NCI-H446 (cell line): ENCODE measurements around the gene LMTK3.

ENCODE experiments used
- DNase-seq, 2 experiments: peaks; one replicate each; lab custom pipeline; 2025; lab: John Stamatoyannopoulos, UW

Gene LMTK3

DNA sequence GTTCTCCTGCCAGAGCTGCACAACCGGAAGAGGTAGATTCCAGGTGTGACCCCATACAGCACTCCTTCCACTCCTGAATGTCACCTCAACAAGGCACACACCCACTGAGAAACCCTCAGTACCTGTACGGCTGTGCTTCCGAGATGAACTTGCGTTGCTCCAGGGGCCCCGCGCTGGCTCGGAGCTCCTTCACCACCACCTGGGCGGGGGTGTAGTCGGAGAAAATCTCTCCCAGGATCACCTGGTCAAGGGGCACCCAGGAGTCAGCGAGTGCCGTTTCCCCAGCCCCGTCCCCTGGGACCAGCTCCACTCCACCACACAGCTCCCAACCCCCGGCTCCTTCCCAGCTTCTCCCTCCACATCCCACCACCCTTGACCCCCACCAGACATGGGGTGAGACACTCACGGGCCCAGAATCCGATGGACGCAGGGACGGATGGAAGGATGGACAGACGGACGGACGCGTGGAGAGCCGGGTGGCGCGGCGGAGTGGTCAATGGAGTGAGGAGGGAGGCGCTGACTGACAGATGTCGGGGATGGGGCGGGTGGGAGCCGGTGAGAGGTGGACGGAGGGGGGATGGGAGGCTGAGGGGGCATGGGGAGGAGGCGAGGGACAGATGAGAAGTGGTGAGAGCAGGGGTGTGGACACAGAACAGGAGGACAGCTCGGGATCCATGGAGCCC lies 2.8 kb downstream of the LMTK3 start:
- no peak for DNase-seq

DNA sequence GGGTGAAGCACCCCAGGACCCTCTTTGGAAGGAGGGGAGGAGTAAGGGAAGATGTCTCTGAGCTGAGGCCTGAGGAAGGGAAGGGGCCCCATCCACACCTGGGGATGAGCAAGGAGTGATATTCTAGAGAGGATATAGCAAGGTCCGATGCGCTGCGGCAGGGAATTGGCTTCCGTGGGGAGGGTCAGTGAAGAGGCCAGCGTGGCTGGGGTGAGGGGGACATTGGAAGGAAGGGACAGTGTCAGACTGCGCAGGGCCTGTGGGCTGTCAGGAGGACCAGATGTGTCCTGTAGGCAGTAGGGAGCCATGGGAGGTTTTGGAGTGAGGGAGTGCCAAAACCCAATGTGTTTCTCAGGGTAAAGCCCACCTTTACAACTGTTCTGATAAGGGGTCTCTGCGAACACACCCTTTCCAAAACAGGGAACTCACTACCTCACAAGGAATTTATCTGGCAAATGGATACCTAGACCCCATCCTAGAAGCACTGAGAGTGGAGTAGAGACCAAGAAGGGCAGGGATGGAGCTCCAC lies 3.7 kb downstream of the LMTK3 start:
- DNase-seq = no peak

DNA sequence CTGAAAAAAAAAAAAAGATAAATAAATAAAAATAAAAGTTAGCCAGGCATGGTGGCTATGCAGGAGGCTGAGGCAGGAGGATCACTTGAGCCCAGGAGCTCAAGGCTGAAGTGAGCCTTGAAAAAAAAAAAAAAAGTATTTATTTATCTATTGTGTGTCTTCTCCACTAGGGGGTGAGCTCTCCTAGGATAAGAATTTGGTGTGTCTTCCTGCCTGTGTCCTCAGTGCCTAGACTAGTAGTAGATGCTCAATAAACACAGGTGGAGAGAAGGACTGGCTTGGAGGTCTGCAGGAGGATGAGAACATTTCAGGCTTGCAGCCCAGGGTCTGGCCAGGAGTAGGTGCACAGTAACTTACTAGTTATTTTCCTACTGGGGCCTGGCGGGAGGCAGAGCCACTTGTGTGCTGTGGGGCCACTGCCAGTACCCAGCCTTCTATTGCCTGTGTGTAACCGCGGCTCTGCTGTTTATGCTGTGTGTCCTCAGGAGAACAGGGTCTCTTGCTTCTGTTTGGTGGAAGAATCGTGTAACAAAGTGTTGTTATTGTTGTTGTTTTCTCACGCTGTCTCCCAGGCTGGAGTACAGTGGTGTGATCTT lies 5.4 kb downstream of the LMTK3 start:
- DNase-seq = peak in 1 of 2 experiments; percentile 64

DNA sequence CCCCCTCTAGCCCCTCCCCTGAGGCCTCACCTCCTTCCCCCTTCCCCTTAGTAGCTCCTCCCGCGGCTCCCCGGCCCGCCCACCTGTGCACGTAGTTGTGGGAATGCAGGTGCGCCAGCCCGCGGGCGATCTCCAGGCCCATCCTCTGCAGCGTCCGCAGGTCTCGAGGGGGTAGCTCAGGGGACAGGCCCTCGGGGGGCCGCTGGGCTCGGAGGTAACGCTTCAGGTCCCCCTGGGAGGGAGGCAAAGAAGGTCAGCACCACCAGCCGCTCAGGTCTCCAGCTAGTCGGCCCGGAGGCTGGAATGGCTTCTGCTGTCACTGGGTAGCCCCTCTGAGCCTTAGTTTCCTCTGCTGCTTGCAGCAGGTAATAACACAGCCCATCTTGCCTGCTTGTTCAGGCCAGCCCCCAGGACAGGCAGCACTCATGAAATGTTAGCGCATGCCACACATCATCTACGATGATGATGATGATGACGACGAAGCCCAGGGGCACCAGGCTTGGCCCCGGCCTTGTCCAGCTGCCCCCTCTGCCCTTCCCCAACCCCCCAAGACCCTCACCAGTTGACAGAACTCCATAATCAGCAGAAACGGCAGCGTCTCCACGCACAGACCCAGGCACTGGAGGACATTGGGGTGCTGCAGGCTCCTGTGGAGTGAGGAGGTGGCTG lies 9.2 kb downstream of the LMTK3 start:
- DNase-seq = no peak

GRCh38 chr19:48501494-48502349 lies 9.9 kb downstream of the LMTK3 start:
- DNase-seq = no peak

DNA sequence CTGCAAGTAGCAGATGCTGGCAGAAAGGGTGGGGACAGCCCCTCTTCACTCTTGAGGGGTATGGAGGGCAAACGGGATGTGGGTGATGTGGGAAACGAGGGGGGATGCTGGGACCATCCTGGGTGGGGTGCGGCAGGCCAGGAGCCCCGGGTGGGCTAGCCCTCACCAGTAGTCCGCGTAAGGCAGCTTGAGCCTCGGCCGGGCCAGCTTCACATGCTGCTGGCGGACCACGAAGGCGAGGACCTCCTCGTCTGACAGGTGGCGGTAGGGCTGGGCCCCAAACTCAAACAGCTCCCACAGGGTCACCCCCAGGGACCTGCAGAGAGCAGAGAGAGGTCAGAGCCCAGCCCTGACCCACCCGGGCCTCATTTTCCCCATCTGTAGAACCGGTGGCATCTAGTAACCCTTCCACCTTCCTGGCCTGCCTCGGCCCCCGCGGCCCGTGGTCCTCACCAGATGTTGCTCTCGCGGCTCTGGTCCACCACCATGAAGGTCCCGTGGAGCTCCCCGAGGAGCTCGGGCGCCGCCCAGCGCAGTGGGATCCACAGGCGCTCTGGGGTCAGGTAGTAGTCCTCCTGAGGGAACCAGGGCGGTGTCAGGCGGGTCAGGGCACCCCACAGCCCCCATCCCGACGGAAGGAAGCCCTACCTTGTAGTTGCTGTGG lies 10.7 kb downstream of the LMTK3 start:
- no peak for DNase-seq

DNA sequence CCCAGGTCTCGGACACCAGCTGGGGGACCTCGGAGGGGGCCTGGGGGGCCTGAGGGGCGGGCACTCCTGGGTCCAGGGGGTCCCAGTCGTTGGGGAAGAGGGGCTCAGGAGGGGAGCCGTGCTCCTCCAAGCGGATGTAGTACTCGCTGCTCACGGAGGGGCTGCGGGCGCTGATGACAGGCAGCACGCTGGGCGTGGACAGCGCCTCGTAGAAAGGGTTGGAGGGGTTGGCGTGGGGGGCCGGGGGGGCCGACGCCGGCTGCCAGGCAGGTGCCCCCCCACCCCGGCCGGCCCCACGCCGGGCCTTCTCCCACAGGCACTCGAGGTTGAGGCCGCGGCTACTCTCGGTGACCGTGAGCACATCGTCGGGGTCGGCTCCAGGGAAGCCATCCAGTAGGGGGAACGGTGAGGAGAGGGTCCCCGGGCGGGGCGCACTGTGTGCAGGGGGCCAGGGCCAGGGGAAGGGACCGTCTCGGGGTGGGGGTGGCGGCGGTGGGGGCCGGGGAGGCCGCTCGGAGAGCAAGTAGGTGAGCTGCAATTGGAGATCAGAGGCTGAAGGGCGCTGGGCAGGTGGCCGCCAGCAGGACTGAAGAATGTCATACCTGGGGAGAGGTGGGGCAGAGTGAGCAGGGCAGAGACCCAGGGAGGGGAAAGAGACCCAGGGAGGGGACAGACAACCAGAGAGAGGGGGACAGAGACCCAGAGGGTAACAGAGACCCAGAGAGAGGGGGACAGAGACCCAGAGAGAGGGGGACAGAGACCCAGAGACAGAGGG lies 12.1 kb downstream of the LMTK3 start:
- DNase-seq = no peak

- no peak for DNase-seq
Observed at GRCh38 chr19:48498595-48499311, 12.9 kb downstream of the LMTK3 start.

DNA sequence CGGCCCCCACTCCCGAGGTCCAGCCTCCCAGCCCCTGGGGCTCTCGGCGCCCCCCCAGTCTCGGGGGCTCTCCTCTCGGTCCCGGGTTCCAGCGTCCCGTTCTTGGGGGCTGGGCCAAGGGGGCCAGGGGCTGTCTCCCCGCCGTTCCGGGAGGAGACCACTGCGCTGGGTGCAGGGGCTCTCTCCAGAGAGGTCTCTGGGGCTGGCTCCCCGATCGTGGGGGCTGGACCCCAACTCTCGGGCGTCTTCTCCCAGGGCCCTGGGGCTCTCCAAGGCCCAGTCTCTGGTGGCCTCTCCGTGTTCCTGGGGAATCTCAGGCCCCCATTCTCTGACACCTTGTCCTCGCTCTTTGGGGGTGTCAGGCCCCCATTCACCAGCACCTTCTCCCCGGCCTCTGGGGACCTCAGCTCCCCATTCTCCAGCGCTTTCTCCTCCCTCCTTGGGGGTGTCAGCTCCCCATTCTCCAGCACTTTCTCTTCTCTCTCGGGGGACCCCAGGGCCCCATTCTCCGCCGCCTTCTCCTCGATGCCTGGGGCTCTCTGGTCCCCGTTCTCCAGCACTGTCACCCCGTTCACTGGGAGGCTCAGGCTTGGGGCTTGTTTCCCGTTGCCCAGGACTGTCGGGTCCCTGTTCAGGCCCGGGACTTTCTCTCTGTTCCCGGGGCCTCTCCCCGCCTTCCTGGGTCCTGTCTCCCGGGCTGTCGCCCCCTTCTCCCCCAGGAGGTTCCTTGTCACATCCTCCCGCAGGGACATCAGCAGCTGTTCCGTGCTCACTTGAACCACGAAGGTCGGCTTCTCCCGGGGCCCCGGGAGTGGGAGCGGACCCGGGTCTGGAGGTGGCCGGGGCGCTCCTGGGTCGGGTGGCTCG lies 13.7 kb downstream of the LMTK3 start:
- DNase-seq = no peak

- no peak for DNase-seq
Observed at GRCh38 chr19:48496959-48497727, 14.5 kb downstream of the LMTK3 start.

DNA sequence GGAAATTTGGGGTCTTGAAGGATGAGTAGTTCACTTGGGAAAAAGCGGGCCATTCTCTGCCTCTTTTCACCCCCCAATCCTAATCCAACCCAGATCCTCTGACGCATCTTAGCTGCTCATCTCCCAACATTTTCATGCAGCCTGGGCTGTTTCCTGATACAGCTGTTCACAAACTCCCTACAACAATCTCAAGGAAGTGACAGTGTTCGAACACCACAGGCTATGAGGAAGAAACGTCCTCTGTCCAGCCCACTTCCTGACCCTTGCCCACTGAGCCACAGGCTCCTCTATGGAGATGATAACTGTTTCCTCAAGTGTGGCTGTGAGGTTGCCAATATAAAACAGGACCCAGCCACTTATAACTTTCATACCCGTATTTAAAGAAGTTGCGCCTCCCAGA lies 16.2 kb downstream of the LMTK3 start:
- DNase-seq = no peak

DNA sequence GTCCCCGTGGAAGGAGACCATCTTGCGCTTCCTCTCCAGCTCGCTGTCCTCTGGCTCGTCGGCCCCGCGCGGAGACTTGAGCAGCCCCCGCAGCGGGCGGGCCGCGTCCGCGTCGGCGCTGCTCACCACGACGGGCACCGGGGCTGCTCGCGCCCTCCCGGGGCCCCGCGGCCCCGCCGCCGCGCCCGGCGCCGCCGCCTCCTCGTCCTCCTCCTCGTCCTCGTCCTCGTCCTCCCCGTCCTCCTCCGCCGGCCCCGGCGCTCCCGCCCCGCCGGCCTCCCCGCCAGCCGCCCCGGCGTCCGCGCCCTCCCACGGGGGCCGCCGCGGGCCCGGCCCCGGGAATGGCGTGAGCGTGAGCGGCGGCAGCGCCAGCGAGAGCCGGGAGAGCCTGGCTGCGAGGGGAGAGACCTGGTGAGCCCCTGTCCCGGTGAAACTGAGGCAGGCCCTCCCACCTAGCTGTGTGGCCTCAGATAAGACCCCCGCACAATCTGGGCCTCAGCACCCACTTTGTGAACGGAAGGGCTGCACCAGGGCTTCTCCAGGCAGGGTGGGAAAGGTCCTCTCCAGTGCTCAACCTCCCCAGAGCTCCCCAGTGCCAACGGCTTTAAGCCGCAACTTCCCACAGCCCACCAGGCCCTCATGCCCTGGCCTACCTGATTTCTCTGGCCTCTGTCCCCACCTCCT lies 17.8 kb downstream of the LMTK3 start:
- no peak for DNase-seq

- peak; percentile 95 to 98 for DNase-seq
Observed at GRCh38 chr19:48492925-48493717, 18.5 kb downstream of the LMTK3 start.

GRCh38 chr19:48491793-48492123 lies 19.9 kb downstream of the LMTK3 start:
- DNase-seq = no peak

- DNase-seq = no peak
Observed at GRCh38 chr19:48490981-48491792, 20.4 kb downstream of the LMTK3 start.

DNA sequence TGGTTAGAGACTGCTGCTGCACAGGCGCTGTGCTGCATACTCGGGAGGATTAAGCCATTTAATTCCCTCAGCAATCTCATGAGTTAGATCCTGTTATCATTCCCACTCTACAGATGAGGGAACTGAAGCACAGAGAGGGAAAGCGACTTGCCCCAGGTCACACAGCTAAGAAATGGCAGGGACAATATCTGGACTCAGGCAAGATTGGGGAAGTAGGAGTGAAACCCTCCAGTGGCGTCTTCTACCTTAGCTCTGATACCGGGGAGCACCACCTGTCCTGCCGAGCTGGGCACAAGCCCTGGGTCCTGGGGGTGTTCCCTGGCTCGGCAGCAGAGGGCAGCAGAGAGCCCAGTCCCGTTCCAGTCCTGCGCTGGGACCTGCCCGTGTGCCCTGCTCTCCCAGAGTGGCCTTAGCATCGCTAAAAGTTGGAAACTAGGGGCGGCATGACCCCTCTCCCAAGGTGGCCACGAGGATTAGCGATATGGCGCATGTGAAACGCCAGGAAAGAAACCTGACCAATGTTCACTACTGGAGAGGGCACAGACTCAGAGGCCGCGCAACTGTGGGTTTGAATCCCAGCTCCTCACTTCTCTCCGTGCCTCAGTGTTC lies 21.9 kb downstream of the LMTK3 start:
- DNase-seq = peak; percentile 35 to 83
